GM23248 (cell line): ENCODE results near the gene CBL.

ENCODE experiments used
- EZH2 ChIP-seq: fragments of 200-600 bp; sonication (generic); IDR thresholded peaks from 2 replicates; pipeline ENCODE4 v1.6.1; 2018; ENCODE audit warnings: antibody characterized with exemption, mild to moderate bottlenecking; ENCODE audit not compliant: insufficient read depth, poor library complexity, severe bottlenecking
- EZH2phosphoT487 ChIP-seq: fragments of 200-600 bp; sonication (generic); IDR thresholded peaks from 2 replicates; pipeline ENCODE4 v1.6.1; 2018; ENCODE audit warnings: antibody characterized with exemption, moderate library complexity, mild to moderate bottlenecking, low read depth; ENCODE audit not compliant: insufficient read depth

DNA sequence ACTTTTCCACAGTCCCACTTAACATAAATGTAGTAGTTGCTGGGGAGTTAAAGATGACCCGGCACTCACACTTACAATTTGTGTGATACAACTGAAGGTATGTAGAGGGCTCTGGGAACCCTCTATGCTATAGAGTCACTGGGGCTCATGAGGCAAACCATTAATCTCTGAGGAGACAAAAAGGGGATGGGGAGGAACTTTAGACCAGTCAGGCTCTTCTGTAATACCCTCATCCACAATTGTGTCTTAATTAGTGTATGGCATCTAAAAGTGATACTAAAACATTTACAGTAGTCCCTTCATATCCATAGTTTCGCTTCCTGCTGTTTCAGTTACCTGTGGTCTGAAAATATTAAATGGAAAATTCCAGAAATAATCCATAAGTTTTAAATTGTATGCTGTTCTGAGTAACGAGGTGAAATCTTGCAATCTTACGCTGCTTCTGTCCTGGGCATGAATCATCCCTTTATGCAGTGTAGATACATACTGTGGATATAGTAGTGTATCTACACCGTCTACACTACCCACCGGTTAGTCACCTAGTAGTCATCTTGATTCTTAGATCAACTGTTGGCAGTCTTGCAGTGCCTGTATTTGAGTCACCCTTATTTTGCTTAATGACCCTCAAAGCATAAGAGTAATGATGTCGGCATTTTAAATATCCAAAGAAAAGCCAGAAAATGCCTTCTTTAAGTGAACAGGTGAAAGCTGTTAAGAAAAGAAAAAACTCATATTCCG is 12.2 kb downstream of the CBL start:
- TF ChIP-seq EZH2 (no peak), EZH2phosphoT487 (no peak)
